Kidney (tissue), 14 donors: ENCODE results near the gene SDHAF2. TPM values are rescaled to one million over a fixed set of nuclear protein-coding genes. Genes with fewer than 3 reads are reported as not detected.

Experiments used
- DNase-seq, 5 donors: peaks; one replicate each; pipeline ENCODE4 v3.0.0-alpha.2; 2013 to 2020
- FAIRE-seq: peaks from 2 replicates; lab custom pipeline; 2012; peaks lifted over from hg19 to GRCh38; lab: Jason Lieb, UNC
- H3K27ac ChIP-seq, 2 donors: one replicate each; pipeline ENCODE4 v1.7.0; 2013; ENCODE audit warnings: low read depth in 2 of 2, low read length in 2 of 2, inconsistent platforms in 1 of 2
- H3K27me3 ChIP-seq: one replicate; pipeline ENCODE4 v1.7.1; 2013; ENCODE audit warnings: low read length, inconsistent platforms; ENCODE audit not compliant: control insufficient read depth, insufficient read depth
- H3K36me3 ChIP-seq, 3 donors: one replicate each; pipeline versions ENCODE4 v1.7.0 to v1.7.1; 2013; ENCODE audit warnings: low read length in 3 of 3, control low read depth in 1 of 3, inconsistent platforms in 1 of 3; ENCODE audit not compliant: insufficient read depth in 3 of 3, control insufficient read depth in 2 of 3
- H3K4me1 ChIP-seq, 3 donors: one replicate each; pipeline versions ENCODE4 v1.7.0 to v1.7.1; 2013; ENCODE audit warnings: low read length in 3 of 3, inconsistent platforms in 1 of 3, low read depth in 1 of 3; ENCODE audit not compliant: control insufficient read depth in 2 of 3, insufficient read depth in 2 of 3
- H3K4me3 ChIP-seq, 3 donors: one replicate each; pipeline versions ENCODE4 v1.7.0 to v1.8.1; 2013; ENCODE audit warnings: low read length in 3 of 3, control low read depth in 1 of 3, inconsistent platforms in 1 of 3
- H3K9ac ChIP-seq, 3 donors: one replicate each; pipeline versions ENCODE4 v1.7.0 to v1.7.1; 2013; ENCODE audit warnings: low read length in 3 of 3, control low read depth in 1 of 3, inconsistent platforms in 1 of 3
- H3K9me3 ChIP-seq, 3 donors: one replicate each; pipeline versions ENCODE4 v1.7.0 to v1.7.1; 2013; ENCODE audit warnings: low read length in 3 of 3, control low read depth in 1 of 3, inconsistent platforms in 1 of 3; ENCODE audit not compliant: control insufficient read depth in 2 of 3, insufficient read depth in 1 of 3
- CTCF ChIP-seq: IDR thresholded peaks from 3 replicates; pipeline ENCODE4 v1.5.1; 2012; ENCODE audit warnings: mild to moderate bottlenecking, moderate library complexity, borderline replicate concordance; ENCODE audit not compliant: insufficient read depth; ENCODE audit errors: extremely low read depth
- intact Hi-C: fragments of 100-400 bp; cut with DNase I; formaldehyde crosslinking; loops from one replicate; pipeline ENCODE4 v1.11.1; 2022
- polyA plus RNA-seq: library from polyadenylated mRNA; stranded (reverse); fragments of 350-450 nt; fragmentation: Illumina TruSeq; extraction: RNeasy Lipid Tissue Mini Kit (QIAGEN cat#74804); gene quantifications from one replicate; pipeline ENCODE4 v1.2.3, GENCODE V29; 2014; ENCODE audit warnings: low read depth, low replicate concordance; ENCODE audit not compliant: insufficient read depth
- total RNA-seq: library from RNA; stranded (reverse); fragmentation: NEBNext Ultra II Directional; extraction: Animal tissue kit (Norgen Biotek cat#: 25700); gene quantifications from one replicate; pipeline ENCODE4 v1.2.1, GENCODE V29; 2021
- donor health status: control.
- donor health status: control.
- donor health status: control.
- donor health status: control.
- donor health status: control.
- donor health status: DM: yes; HTN: yes; CAD: no.
- donor health status: Normal renal cell carcinoma (clear cell type).

Gene SDHAF2
- total and polyA plus RNA-seq, 2 donors from 2014 or later = 40.7 to 77.1 TPM

- DNase-seq (no peak), FAIRE-seq (no peak)
- H3K9me3 ChIP-seq = no peaks in the 10 kb centered on the region
- H3K27ac ChIP-seq = no peak overlapping the region
- no peak overlapping the region for H3K9ac ChIP-seq
- H3K27me3 ChIP-seq = no peaks in the 10 kb centered on the region
- peaks cover 0 to 7% (median 0%) of the 10 kb centered on the region in 3 donors for H3K36me3 ChIP-seq
- H3K4me1 ChIP-seq = peaks cover 0 to 3% (median 2%) of the 10 kb centered on the region in 3 donors
- no peak for TF ChIP-seq CTCF
- intact Hi-C loops = no loop called here
- H3K4me3 ChIP-seq = no peak overlapping the region
Measured at GRCh38 chr11:61473370-61474012, 43.6 kb downstream of the SDHAF2 start.

GRCh38 chr11:61474013-61474643 is 44.2 kb downstream of the SDHAF2 start:
- H3K27ac ChIP-seq = no peak overlapping the region
- H3K9ac ChIP-seq = no peak overlapping the region
- DNase-seq (no peak), FAIRE-seq (no peak)
- peaks cover 0 to 7% (median 0%) of the 10 kb centered on the region in 3 donors for H3K36me3 ChIP-seq
- no peaks in the 10 kb centered on the region for H3K9me3 ChIP-seq
- H3K4me3 ChIP-seq = no peak overlapping the region
- peaks cover 0 to 6% (median 6%) of the 10 kb centered on the region in 3 donors for H3K4me1 ChIP-seq
- H3K27me3 ChIP-seq = no peaks in the 10 kb centered on the region
- no peak for TF ChIP-seq CTCF
- intact Hi-C loops = no loop called here

GRCh38 chr11:61475433-61475832 is 45.5 kb downstream of the SDHAF2 start:
- Histone ChIP-seq H3K27me3 (no peaks in the 10 kb centered on the region), H3K9me3 (no peaks in the 10 kb centered on the region), H3K4me3 (no peak overlapping the region), H3K27ac (no peak overlapping the region), H3K9ac (no peak overlapping the region), H3K36me3 (peaks cover 0 to 7% (median 0%) of the 10 kb centered on the region in 3 donors), H3K4me1 (peaks cover 0 to 6% (median 6%) of the 10 kb centered on the region in 3 donors)
- DNase-seq (no peak), FAIRE-seq (no peak)
- TF ChIP-seq CTCF = no peak
- intact Hi-C loops = no loop called here
